Keratinocyte (primary cell): ENCODE data around the gene STX7. TPM values are rescaled to one million over a fixed set of nuclear protein-coding genes. Genes with fewer than 3 reads are reported as not detected.
A peak's percentile ranks its signal among the peaks of the same experiment; 100 is the strongest.
"Not testable (repeated sequence)": the region's sequence is repeated elsewhere in the genome, so short reads cannot be mapped to it uniquely, and the experiment has no call there.

Source experiments
- DNase-seq: peaks from one replicate; pipeline ENCODE4 v3.0.0-alpha.2; 2011; ENCODE audit warnings: low read depth, missing footprints, low spot score
- FAIRE-seq: peaks from 2 replicates; lab custom pipeline; 2011; peaks lifted over from hg19 to GRCh38; lab: Jason Lieb, UNC
- H2AFZ ChIP-seq: 2 replicates; pipeline ENCODE4 v1.6.0; 2012; ENCODE audit warnings: low read length, control low read depth, inconsistent platforms; ENCODE audit not compliant: control insufficient read depth
- H3K27ac ChIP-seq: 2 replicates; pipeline ENCODE4 v1.5.1; 2011; ENCODE audit warnings: low read length; ENCODE audit not compliant: control insufficient read depth, insufficient read depth
- H3K27me3 ChIP-seq: 3 replicates; pipeline ENCODE4 v1.6.0; 2011; ENCODE audit warnings: low read length; ENCODE audit not compliant: control insufficient read depth, insufficient read depth; ENCODE audit errors: extremely low read depth
- H3K36me3 ChIP-seq, 2 experiments: 2 replicates in 1 of 2; 3 replicates in 1 of 2; pipeline ENCODE4 v1.5.1; 2011; ENCODE audit warnings: low read length in 2 of 2, mild to moderate bottlenecking in 1 of 2; ENCODE audit not compliant: control insufficient read depth in 2 of 2, insufficient read depth in 2 of 2; ENCODE audit errors: extremely low read depth in 1 of 2
- H3K4me1 ChIP-seq: 3 replicates; pipeline ENCODE4 v1.5.1; 2011; ENCODE audit warnings: low read length; ENCODE audit not compliant: control insufficient read depth, insufficient read depth; ENCODE audit errors: extremely low read depth
- H3K4me2 ChIP-seq: 3 replicates; pipeline ENCODE4 v1.6.0; 2011; ENCODE audit warnings: low read depth, low read length; ENCODE audit not compliant: control insufficient read depth, insufficient read depth; ENCODE audit errors: extremely low read depth
- H3K4me3 ChIP-seq, 3 experiments: fragments of 200-600 bp in 1 of 3; sonication (generic) in 1 of 3; 2 replicates in 2 of 3; 3 replicates in 1 of 3; pipeline ENCODE4 v1.5.1; 2011 to 2016; ENCODE audit warnings: low read length in 3 of 3, mild to moderate bottlenecking in 3 of 3, control low read depth in 2 of 3, inconsistent platforms in 1 of 3, low read depth in 1 of 3, mixed read lengths in 1 of 3, mixed run types in 1 of 3, moderate library complexity in 1 of 3; ENCODE audit not compliant: control insufficient read depth in 2 of 3, insufficient read depth in 2 of 3; ENCODE audit errors: extremely low read depth in 1 of 3
- H3K79me2 ChIP-seq: 2 replicates; pipeline ENCODE4 v1.6.0; 2012; ENCODE audit warnings: low read length; ENCODE audit not compliant: control insufficient read depth, insufficient read depth
- H3K9ac ChIP-seq: 3 replicates; pipeline ENCODE4 v1.6.0; 2011; ENCODE audit warnings: low read length; ENCODE audit not compliant: control insufficient read depth, insufficient read depth; ENCODE audit errors: extremely low read depth
- H3K9me1 ChIP-seq: 3 replicates; pipeline ENCODE4 v1.6.0; 2011; ENCODE audit warnings: low read length; ENCODE audit not compliant: control insufficient read depth, insufficient read depth; ENCODE audit errors: extremely low read depth
- H3K9me3 ChIP-seq: 2 replicates; pipeline ENCODE4 v1.5.1; 2012; ENCODE audit warnings: low read depth, low read length; ENCODE audit not compliant: control insufficient read depth
- H4K20me1 ChIP-seq: 3 replicates; pipeline ENCODE4 v1.6.0; 2011; ENCODE audit warnings: low read length; ENCODE audit not compliant: control insufficient read depth, insufficient read depth; ENCODE audit errors: extremely low read depth
- EZH2 ChIP-seq: IDR thresholded peaks from one replicate; pipeline ENCODE4 v1.6.1; 2012; ENCODE audit warnings: inconsistent platforms, mild to moderate bottlenecking, low read length, moderate library complexity
- dilution Hi-C: fragments of 300-500 bp; cut with MboI; formaldehyde crosslinking; loops from one replicate; pipeline ENCODE4 v1.7.0; 2020; ENCODE audit warnings: low sequenced_read_pairs; ENCODE audit not compliant: extremely low pct_ligation_motif_present
- polyA minus RNA-seq, 3 experiments: library from RNA; depleted of rRNA, polyadenylated mRNA; stranded (reverse); fragments of >200 nt; gene quantifications; 1 replicate in 1 of 3; 2 replicates in 1 of 3; 3 replicates in 1 of 3; pipeline ENCODE4 v1.2.3, GENCODE V29; 2011
- polyA plus RNA-seq, 5 experiments: library from polyadenylated mRNA; depleted of rRNA in 3 of 5; stranded (reverse) in 3 of 5; stranded (forward) in 1 of 5; unstranded in 1 of 5; fragments of >200 nt; gene quantifications; 1 replicate in 1 of 5; 2 replicates in 3 of 5; 3 replicates in 1 of 5; pipeline versions ENCODE4 v1.2.1 to v1.2.3, GENCODE V29; 2011 to 2012; ENCODE audit warnings: missing spikeins in 2 of 5, low read depth in 1 of 5, low replicate concordance in 1 of 5

The STX7 gene, protein sequence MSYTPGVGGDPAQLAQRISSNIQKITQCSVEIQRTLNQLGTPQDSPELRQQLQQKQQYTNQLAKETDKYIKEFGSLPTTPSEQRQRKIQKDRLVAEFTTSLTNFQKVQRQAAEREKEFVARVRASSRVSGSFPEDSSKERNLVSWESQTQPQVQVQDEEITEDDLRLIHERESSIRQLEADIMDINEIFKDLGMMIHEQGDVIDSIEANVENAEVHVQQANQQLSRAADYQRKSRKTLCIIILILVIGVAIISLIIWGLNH
- polyA plus RNA-seq, result 28.8 to 41.0 TPM (median 34.9 TPM) in 3 replicates
- polyA plus RNA-seq (2011; ENCODE audit: low read depth), result 51.1 TPM
- 18.3 and 30.3 TPM in 2 replicates for polyA plus RNA-seq (2011; cell fraction: cytosol; rRNA removed)
- 12.5 and 17.3 TPM in 2 replicates for polyA plus RNA-seq (2011; cell fraction: nucleus; rRNA removed)
- 25.4 and 27.8 TPM in 2 replicates for polyA plus RNA-seq (2012; ENCODE audit: low replicate concordance)
- polyA minus RNA-seq, result 11.2 to 25.0 TPM (median 23.5 TPM) in 3 replicates
- 26.9 TPM for polyA minus RNA-seq (2011; cell fraction: cytosol; rRNA and poly(A)+ RNA removed)
- polyA minus RNA-seq (2011; cell fraction: nucleus; rRNA and poly(A)+ RNA removed), result 17.2 and 23.7 TPM in 2 replicates

DNA sequence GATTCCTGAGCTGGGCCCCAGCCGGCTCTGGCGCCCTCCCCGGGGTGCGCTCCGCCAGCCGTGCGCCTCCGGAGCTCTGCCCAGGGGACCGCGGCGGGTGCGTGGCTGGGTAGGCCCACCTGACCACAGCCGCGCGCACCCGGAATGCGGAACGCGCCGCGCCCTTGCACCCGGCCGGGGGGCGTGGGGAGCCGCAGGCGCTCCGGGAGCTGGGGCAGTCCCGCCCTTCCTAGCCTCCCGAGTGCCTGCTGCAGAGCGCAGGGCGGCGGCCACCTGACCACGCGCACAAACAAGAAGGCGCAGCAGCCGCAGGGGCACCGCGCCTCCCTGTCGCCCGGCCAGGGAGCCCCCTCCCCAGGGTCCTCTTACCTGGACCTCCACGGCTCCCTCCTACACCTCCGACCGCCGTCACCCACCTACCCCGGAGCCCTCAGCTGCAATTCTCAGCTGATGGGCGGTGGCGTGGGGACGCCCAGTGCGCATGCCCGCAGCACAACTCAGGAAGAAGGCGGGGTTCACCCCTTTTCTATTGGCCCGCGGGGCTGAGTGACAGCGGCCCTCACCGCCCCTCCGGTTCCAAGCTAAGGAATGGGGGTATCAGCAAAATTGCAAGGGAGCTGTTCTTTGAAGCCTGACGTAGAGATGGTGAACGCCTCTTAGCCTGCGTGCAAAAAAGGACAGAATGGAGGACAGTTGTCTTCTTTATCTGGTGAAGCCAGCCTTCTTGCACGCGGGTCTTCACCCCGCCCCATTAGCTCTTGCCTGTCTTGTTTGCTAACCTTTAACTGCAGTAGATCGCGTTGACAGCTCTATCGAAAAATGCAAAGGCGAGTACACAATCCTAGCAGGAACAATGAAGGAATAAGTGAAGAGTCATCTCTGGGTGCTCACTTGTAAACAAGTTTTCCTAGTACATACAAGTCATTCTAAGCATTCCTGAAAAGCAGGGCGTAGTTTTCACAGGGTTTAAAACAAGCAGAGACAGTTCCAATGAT, at the start of gene STX7:
Gene STX7 (minus strand): TSS at position 479 of the 995 bp plus-strand sequence. CDS start 9,586 bp downstream, outside the sequence.
- DNase-seq (peak; percentile 42), FAIRE-seq (no peak)
- dilution Hi-C loops, result no loop called here
- H3K4me1 ChIP-seq, result peaks cover 13% of the 10 kb centered on the region
- H4K20me1 ChIP-seq, result no peaks in the 10 kb centered on the region
- no peaks in the 10 kb centered on the region for H3K9me3 ChIP-seq
- peak within 1 kb of the TSS; percentile 84 for H3K27ac ChIP-seq
- no peaks in the 10 kb centered on the region for H3K36me3 ChIP-seq
- no peaks in the 10 kb centered on the region for H3K9me1 ChIP-seq
- TF ChIP-seq EZH2, result no peak
- peak within 1 kb of the TSS; percentile 99 for H3K4me2 ChIP-seq
- H3K4me3 ChIP-seq, result peak within 1 kb of the TSS; percentile 88 to 96 (median 94)
- peaks cover 42% of the 10 kb centered on the region for H3K79me2 ChIP-seq
- peak within 1 kb of the TSS; percentile 99 for H2AFZ ChIP-seq
- peak within 1 kb of the TSS; percentile 88 for H3K9ac ChIP-seq
- H3K27me3 ChIP-seq, result no peaks in the 10 kb centered on the region

GRCh38 chr6:132560087-132560486, 47.2 kb upstream of the STX7 start:
- H2AFZ ChIP-seq, H3K27ac ChIP-seq, H3K79me2 ChIP-seq, H3K9ac ChIP-seq, dilution Hi-C loops, H3K36me3 ChIP-seq, H3K4me1 ChIP-seq, FAIRE-seq, H4K20me1 ChIP-seq, DNase-seq, H3K4me3 ChIP-seq, H3K9me1 ChIP-seq, H3K4me2 ChIP-seq, H3K27me3 ChIP-seq, H3K9me3 ChIP-seq: not testable (repeated sequence)
